ENCODE results near the gene FBXW11.

FBXW11 gene

DNA sequence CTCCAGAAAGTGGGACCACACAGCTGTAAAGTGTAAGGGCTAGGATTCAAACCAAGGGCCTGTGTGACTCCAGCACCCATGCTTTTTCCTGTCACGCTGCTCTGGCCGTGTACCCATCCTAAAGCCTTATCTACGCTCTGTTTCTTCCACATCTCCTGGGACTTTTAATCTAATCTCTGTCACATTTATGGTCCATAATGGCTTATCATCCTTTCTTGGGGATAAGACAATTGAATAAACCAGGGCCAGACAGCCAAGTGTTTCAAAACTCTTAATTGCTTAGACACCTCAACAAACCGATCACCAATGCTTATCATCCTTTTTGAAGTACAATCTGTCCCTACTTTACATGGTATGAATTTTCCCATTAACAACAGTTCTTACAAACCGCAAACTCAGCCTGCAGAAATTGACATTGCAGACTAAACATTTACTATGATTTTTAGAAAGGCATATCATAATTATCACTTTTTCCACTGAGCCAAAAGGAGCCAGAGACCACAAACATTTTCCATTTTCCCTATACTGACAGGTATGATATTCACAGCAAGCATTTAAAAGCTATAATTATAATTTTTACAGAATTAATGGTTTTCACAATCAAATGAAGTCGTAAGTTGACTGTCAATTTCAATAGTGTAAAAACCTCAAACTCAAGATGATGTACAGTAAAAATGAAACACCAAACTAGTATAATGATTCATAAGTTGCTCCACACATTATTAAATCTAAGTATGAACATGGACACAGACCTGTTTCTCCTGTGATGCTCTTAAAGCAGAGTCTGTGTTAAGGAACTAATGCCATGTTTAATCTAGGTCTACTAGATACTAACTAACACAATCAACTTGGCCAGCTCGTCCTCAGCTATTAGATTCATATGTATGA, 99.5 kb downstream of the FBXW11 start:
- Histone ChIP-seq H3K4me3 (ENCODE audit: severe bottlenecking) (no peak overlapping the region), H3K4me1 (ENCODE audit: insufficient read depth, poor library complexity, severe bottlenecking) (no peaks in the 10 kb centered on the region), H3K36me3 (ENCODE audit: low read depth) (peaks cover 24% of the 10 kb centered on the region), H3K27me3 (ENCODE audit: insufficient read depth, poor library complexity, severe bottlenecking) (no peaks in the 10 kb centered on the region), H3K27ac (ENCODE audit: poor library complexity, severe bottlenecking) (no peak overlapping the region), H3K9me3 (ENCODE audit: severe bottlenecking) (no peaks in the 10 kb centered on the region)
- DNase-seq (ENCODE audit: low spot score) (no peak), ATAC-seq (ENCODE audit: low read depth) (no peak)
- TF ChIP-seq, protein P1, sequence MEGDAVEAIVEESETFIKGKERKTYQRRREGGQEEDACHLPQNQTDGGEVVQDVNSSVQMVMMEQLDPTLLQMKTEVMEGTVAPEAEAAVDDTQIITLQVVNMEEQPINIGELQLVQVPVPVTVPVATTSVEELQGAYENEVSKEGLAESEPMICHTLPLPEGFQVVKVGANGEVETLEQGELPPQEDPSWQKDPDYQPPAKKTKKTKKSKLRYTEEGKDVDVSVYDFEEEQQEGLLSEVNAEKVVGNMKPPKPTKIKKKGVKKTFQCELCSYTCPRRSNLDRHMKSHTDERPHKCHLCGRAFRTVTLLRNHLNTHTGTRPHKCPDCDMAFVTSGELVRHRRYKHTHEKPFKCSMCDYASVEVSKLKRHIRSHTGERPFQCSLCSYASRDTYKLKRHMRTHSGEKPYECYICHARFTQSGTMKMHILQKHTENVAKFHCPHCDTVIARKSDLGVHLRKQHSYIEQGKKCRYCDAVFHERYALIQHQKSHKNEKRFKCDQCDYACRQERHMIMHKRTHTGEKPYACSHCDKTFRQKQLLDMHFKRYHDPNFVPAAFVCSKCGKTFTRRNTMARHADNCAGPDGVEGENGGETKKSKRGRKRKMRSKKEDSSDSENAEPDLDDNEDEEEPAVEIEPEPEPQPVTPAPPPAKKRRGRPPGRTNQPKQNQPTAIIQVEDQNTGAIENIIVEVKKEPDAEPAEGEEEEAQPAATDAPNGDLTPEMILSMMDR (IDR thresholded peaks at IDR 0.05; ENCODE audit: poor library complexity, severe bottlenecking) = no peak

GRCh38 chr5:171906066-171906570, 100.3 kb downstream of the FBXW11 start:
- Histone ChIP-seq H3K4me3 (ENCODE audit: severe bottlenecking) (no peak overlapping the region), H3K9me3 (ENCODE audit: severe bottlenecking) (no peaks in the 10 kb centered on the region), H3K36me3 (ENCODE audit: low read depth) (peaks cover 24% of the 10 kb centered on the region), H3K27me3 (ENCODE audit: insufficient read depth, poor library complexity, severe bottlenecking) (no peaks in the 10 kb centered on the region), H3K27ac (ENCODE audit: poor library complexity, severe bottlenecking) (no peak overlapping the region), H3K4me1 (ENCODE audit: insufficient read depth, poor library complexity, severe bottlenecking) (no peaks in the 10 kb centered on the region)
- DNase-seq (ENCODE audit: low spot score) = no peak
- TF ChIP-seq, protein P1 (IDR thresholded peaks at IDR 0.05; ENCODE audit: poor library complexity, severe bottlenecking) = no peak
- ATAC-seq (ENCODE audit: low read depth) = no peak

DNA sequence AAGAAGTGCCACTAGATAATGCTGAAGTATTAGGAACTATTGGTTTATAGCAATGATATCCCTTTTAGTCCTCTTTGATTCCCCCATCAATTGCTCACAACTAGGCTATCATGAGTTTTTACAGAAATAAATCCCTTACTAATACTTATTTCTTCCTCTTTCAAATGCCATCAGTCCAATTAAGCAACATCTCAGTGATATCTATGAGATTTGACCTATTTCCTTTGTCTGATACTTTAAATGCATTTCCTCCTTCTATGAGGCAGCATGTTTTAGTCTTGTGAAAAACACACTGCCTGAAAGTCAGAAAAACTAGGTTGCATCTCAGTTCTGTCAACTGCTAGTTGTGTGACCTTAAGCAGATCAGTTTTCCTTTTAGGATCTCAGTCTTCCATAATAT, 101.6 kb downstream of the FBXW11 start:
- H3K4me3 ChIP-seq (ENCODE audit: severe bottlenecking) = no peak overlapping the region
- H3K27ac ChIP-seq (ENCODE audit: poor library complexity, severe bottlenecking) = no peak overlapping the region
- no peak for ATAC-seq (ENCODE audit: low read depth)
- H3K9me3 ChIP-seq (ENCODE audit: severe bottlenecking) = no peaks in the 10 kb centered on the region
- TF ChIP-seq, protein P1 (IDR thresholded peaks at IDR 0.05; ENCODE audit: poor library complexity, severe bottlenecking) = no peak
- DNase-seq (ENCODE audit: low spot score) = no peak
- peaks cover 15% of the 10 kb centered on the region; the same call in 1 of the 2 replicates for H3K36me3 ChIP-seq (ENCODE audit: low read depth)
- no peaks in the 10 kb centered on the region for H3K4me1 ChIP-seq (ENCODE audit: insufficient read depth, poor library complexity, severe bottlenecking)
- H3K27me3 ChIP-seq (ENCODE audit: insufficient read depth, poor library complexity, severe bottlenecking) = no peaks in the 10 kb centered on the region

- H3K27ac ChIP-seq (ENCODE audit: poor library complexity, severe bottlenecking) = no peak overlapping the region
- ATAC-seq (ENCODE audit: low read depth) = no peak
- H3K36me3 ChIP-seq (ENCODE audit: low read depth) = peaks cover 16% of the 10 kb centered on the region
- TF ChIP-seq, protein P1 (IDR thresholded peaks at IDR 0.05; ENCODE audit: poor library complexity, severe bottlenecking) = no peak
- no peak overlapping the region for H3K4me3 ChIP-seq (ENCODE audit: severe bottlenecking)
- no peaks in the 10 kb centered on the region for H3K27me3 ChIP-seq (ENCODE audit: insufficient read depth, poor library complexity, severe bottlenecking)
- no peaks in the 10 kb centered on the region for H3K4me1 ChIP-seq (ENCODE audit: insufficient read depth, poor library complexity, severe bottlenecking)
- no peak for DNase-seq (ENCODE audit: low spot score)
- no peaks in the 10 kb centered on the region for H3K9me3 ChIP-seq (ENCODE audit: severe bottlenecking)
These were observed 104.7 kb downstream of the FBXW11 start for GRCh38 chr5:171901764-171902163.

DNA sequence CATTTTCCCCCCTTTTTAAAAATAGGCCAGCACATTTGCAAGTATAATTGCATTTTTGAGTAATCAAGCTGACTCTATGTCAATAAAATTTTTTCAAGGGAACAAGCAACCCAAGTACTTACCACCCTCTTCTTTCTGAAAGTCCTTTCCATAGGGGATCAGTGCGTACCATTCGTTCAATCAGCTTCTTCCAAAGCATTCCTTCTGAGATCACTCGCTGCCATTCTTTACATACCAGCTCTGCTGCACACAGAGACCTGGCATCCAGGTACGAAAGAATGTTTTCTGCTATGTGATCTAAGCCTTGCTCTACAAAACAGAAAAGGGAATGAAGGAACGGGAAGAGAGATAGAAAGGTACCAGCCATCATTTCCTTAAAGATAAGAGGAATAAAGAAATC, 106.6 kb downstream of the FBXW11 start:
- Histone ChIP-seq H3K27ac (ENCODE audit: poor library complexity, severe bottlenecking) (no peak overlapping the region), H3K4me3 (ENCODE audit: severe bottlenecking) (no peak overlapping the region), H3K9me3 (ENCODE audit: severe bottlenecking) (no peaks in the 10 kb centered on the region), H3K27me3 (ENCODE audit: insufficient read depth, poor library complexity, severe bottlenecking) (no peaks in the 10 kb centered on the region), H3K4me1 (ENCODE audit: insufficient read depth, poor library complexity, severe bottlenecking) (no peaks in the 10 kb centered on the region), H3K36me3 (ENCODE audit: low read depth) (peaks cover 16% of the 10 kb centered on the region)
- TF ChIP-seq, protein P1 (IDR thresholded peaks at IDR 0.05; ENCODE audit: poor library complexity, severe bottlenecking) = no peak
- ATAC-seq (ENCODE audit: low read depth) = no peak
- no peak for DNase-seq (ENCODE audit: low spot score)

Data from RWPE2 (cell line).